Mesenteric fat pad (tissue), 1 donor: ENCODE data around the gene ELP5. TPM values are rescaled to one million over a fixed set of nuclear protein-coding genes. Genes with fewer than 3 reads are reported as not detected.

Source experiments
- DNase-seq: peaks from one replicate; pipeline ENCODE4 v3.0.0-alpha.2; 2020; ENCODE audit warnings: low spot score
- total RNA-seq: library from RNA; stranded (reverse); fragmentation: NEBNext Ultra II Directional; extraction: Animal tissue kit (Norgen Biotek cat#: 25700); gene quantifications from one replicate; pipeline ENCODE4 v1.2.1, GENCODE V29; 2021
- donor health status: DM: yes; HTN: yes; CAD: no.

ELP5 gene
- total RNA-seq, 1 donor from 2014 or later = 44.1 TPM

DNA sequence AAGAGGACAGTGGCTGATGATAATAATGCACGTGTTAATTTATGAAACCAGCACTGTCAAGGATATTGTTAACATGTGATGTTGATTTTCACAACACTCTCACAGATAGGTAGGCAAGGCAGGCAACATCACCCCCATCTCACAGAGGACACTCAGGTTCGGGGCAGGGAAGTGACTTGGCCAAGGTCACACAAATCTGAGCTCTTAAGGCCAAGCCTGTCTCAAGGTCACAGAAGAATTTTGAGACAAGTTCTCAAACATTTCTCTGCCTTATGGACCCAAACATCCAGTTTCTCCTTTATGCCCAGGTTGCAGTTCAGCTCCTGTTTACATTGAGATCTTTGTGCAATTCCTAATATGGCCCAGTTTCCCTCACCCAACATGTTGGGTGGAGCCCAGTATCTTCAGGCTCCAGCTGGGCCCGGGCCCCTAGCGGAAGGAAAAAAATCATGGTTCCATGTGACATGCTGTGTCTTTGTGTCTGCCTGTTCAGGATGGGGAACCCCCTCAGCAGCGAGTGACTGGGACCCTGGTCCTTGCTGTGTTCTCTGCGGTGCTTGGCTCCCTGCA, 30.8 kb downstream of the ELP5 start:
- DNase-seq = no peak

DNA sequence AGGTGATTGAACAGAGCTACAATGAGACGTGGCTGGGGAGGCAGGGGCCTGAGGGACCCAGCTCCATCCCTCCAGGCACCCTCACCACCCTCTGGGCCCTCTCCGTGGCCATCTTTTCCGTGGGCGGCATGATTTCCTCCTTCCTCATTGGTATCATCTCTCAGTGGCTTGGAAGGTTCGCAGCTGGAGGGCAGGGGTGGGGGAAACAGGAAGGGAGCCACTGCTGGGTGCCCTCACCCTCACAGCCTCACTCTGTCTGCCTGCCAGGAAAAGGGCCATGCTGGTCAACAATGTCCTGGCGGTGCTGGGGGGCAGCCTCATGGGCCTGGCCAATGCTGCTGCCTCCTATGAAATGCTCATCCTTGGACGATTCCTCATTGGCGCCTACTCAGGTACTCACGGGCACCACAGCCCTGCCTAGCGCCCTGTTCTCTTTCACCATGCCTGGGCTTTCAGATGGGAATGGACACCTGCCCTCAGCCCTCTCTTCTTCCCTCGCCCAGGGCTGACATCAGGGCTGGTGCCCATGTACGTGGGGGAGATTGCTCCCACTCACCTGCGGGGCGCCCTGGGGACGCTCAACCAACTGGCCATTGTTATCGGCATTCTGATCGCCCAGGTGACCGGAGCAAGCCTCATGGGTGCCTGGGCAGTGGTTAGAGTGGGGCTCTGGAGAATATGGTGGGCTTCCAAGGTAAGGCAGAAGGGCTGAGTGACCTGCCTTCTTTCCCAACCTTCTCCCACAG, 31.6 kb downstream of the ELP5 start:
- no peak for DNase-seq

DNA sequence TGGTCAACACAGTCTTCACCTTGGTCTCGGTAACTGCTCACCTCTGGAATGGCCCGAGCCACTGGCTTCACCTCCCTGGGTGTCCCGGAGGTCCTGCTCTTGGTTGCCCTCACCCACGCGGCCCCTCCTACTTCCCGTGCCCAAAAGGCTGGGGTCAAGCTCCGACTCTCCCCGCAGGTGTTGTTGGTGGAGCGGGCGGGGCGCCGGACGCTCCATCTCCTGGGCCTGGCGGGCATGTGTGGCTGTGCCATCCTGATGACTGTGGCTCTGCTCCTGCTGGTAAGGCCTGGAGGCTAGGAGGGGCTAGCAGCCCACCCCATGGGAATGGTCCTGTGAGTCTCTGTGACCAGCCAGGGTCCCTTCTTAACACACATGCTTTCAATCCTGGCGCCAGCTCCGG, 32.9 kb downstream of the ELP5 start:
- no peak for DNase-seq

DNA sequence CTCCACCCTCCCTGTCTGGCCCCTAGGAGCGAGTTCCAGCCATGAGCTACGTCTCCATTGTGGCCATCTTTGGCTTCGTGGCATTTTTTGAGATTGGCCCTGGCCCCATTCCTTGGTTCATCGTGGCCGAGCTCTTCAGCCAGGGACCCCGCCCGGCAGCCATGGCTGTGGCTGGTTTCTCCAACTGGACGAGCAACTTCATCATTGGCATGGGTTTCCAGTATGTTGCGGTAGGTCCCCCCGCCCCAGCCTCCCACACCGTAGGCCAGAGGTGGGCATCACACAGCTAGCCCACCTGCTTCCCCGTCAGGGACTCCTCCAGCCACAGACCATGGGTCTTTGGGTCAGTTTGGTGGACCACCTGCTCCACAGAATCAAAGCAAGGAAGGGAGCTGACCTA, 33.7 kb downstream of the ELP5 start:
- no peak for DNase-seq

DNA sequence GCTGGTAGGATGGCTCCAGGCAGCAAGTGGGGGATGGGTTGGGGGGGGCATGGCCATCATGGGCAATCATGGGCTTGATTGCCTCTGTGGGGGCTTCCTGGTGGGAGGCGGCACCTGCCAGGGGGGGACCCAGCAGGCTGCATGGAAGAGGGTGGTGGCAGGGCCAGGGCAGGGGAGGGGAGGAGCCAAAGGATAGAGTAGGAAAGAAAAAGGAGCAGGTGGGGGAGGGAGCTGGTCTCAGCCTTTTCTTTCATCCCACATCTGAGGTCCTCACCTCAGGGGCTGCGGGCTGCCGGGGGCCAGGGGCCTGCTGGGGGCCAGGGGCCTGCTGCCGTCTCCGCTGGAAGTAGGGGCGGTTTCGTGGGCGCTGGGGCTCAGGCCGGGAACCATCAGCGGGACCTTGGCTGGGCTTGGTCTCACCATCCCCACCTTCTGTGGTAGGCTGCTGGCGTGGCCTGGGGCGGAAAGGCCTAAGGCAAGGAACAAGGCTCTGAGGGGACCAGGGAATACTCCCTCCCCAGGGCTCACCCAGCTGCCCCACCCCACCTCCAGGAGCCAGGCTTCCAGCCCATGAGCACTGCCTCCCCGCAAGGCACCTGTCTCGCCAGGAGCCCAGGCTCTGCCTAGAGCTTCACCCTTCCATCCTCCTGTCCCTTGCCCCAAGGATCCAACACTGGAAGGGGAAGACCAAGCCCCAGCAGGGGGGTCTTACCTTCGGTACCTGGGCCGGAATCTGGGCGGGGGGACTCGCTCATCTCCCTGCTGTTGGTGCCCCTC, 37.4 kb downstream of the ELP5 start:
- no peak for DNase-seq

DNA sequence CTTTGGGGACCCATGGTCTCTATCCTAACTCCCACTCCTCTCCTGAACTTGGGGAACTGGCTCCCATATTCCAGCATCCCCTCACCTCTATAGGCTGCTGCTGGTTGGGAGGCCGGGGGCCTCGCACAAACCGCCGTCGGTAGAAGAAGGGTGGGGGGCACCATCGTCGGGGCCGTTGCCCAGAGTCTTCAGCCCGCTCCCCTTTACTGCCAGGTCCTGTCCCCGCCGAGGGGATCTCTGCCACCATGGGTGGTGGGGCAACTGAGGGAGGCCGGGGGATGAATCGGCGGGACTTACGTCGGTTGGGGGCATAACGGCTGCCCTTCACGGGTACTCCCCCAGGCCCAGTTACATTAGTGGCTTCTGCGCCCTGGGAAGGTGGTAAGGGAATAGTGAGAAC, 38.2 kb downstream of the ELP5 start:
- no peak for DNase-seq

DNA sequence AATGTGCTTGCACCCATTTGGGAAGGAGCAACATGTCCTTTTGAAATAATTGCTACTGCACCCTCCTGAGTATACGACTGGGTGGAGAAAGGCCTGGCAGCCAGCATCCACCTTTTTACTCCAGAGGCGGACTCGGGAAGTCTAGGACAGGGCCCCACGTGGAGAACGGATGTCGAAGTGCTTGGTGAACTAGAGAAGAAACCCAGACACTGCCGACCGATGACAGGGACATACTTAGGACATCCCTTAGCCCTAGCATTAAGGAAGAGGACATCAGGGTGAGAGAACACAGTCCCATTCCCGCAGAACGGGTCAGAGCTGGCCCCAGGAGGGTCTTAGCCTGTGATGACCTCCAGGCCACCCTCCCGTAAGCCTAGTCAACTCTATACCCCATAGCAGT, 38.7 kb downstream of the ELP5 start:
- no peak for DNase-seq

DNA sequence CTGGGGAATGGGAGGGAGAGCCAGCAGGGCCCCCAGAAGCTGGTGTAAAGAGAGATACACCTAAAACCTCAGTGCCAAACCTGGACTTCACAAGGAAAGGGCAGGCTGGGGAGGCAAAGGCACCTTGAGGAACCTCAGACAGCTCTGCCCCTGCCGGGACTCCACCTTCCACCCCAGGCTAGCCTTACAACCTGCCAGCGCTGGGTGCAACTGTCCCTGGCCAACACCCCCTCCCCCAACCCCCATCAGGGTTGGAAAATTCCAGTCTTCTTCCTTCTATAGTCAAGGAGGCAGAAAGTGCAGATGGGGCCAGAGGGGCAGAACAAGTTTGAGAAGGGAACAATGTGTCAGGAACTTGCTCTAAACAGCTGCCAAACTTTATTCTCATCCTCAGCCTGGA, 40.2 kb downstream of the ELP5 start:
- no peak for DNase-seq

DNA sequence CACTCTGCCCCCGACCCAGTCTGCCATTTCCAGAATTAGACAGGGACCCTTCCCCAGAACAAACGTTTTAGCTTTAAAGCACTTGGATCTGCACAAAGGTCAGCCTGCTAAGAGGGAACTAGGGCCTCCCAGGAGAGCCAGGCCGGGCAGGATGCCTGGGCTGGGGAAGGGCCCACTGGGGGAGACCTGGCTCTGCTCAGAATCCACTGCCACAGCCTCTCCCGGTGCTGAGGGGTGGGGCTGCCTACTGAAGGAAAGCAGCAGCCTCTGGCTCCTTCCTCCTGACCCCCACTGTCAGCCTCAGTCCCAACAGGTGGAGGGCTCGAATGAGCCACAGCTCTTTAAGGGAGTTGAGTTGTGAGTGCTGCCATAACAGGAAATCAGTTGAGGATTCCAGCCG, 40.7 kb downstream of the ELP5 start:
- no peak for DNase-seq

DNA sequence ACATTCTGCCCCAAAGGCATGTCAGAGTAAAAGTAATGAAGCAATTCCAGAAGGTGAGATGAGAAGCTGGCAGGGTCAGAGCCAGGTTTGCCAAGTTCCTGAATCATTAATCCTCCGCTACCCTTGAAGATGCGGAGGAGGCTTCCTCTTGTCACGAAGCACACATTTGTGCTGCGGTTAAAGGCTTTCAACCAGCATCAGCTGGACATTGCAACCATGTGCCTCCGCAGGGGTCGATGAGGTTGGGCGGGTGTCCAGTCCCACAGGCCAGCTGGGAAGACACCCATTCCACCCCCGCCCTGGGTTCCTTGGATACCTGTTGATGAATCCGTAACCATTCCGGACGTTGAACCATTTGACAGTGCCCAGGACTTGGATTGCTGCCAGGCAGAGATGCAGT, 41.1 kb downstream of the ELP5 start:
- no peak for DNase-seq

DNA sequence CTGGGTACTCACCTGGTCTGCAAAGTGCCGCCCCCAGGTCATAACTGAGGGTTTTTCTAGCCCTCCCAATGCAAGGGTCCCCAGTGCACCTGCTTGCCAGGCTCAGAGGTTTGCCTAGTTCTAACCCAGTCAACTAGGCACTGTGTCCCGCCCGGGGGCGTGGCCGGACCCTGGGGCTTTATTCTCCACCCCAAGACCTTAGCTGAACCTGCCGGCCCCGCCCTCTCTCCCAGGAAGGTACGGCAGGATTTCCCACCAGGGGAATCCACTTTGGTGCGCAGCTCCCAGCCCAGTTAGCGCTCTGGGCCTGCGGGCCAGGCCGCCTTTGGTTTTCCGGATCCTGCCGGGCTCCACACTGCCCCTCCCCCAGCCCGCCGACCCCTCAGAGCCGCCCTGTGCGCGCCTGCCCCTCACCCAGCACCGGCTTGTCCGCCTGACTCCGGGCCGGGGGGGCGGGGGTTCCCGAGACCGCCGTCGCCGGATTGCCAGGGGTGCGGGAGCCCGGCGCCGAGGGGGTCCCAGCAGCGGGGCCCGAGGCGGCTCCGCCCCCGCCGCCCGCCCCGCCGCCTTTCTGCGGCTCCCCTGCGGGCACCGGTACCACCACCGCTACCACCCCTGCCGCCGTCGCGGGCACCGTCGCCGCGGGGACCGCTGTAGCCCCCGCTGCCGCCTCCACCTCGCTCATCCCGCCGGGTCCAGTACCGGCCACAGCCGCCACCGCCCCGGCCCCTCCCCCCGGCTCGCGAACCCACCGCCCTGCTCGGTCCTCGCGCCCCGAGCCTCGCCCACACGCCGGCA, 42.0 kb downstream of the ELP5 start:
- DNase-seq = no peak

DNA sequence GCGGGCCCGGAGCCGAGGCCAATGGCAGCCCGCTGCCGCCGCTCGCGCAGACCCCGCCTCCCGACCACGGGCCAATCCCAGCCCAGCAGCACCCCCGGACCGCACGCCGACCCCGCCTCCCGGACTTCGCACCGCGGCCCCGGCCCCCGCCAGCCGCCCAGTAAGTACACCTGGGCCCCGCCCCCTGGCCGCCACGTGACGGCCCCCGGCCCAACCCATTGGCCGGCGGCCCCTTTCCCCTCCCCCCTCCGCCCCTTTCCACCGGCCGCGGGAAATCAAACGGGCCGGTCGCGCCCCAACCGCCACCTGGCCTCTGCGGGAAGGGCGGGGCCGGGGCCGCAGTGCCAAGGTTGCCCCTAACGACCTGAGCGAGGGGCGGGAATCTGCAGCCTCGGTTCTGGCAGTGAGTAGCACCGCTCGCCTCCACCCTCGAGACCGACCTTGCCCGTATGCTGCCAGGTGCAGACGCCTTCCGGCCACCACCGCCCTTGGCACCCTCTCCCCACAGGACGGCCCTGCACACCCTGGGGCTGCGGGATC, 42.7 kb downstream of the ELP5 start, which contains the start of gene YBX2:
Gene YBX2 (minus strand): TSS at position 26 of the 540 bp plus-strand sequence. CDS start 139 bp downstream, outside the sequence.
- no peak for DNase-seq

DNA sequence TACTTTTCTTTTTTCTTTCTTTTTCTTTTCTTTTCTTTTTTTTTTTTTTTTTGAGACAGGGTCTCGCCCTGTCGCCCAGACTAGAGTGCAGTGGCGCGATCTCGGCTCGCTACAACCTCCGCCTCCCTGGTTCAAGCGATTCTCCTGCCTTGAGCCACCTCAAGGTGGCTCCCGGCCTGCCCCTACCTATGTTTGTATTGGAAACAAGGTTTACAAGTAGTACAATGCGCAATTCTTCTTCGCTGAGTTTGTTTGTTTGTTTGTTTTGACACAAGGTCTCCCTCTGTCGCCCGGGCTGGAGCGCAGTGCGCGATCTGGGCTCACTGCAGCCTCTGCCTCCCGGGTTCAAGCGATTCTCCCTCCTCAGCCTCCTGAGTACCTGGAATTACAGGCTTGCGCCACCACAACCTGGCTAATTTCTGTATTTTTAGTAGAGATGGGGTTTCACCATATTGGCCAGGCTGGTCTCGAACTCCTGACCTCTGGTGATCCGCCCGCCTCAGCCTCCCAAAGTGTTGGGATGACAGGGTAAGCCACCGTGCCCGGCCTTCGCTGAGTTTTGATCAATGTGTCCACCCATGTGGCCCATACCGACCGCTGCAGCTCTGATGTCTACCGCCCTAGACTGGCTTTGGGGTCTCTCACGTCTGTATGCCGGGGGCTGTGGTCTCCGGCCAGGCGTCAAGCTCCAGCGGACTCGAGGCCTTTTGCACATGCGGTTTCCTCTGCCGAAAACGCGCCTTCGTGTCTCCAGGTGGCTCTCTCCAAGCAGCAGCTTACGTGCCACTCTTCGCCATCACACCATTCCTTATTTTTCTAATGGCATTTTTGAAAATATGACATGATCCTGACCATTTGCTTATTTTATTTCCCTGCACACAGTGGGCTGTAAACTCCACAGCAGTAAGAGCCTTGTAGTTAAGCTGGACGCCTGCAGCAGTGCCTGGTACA, 43.5 kb downstream of the ELP5 start:
- DNase-seq = no peak

DNA sequence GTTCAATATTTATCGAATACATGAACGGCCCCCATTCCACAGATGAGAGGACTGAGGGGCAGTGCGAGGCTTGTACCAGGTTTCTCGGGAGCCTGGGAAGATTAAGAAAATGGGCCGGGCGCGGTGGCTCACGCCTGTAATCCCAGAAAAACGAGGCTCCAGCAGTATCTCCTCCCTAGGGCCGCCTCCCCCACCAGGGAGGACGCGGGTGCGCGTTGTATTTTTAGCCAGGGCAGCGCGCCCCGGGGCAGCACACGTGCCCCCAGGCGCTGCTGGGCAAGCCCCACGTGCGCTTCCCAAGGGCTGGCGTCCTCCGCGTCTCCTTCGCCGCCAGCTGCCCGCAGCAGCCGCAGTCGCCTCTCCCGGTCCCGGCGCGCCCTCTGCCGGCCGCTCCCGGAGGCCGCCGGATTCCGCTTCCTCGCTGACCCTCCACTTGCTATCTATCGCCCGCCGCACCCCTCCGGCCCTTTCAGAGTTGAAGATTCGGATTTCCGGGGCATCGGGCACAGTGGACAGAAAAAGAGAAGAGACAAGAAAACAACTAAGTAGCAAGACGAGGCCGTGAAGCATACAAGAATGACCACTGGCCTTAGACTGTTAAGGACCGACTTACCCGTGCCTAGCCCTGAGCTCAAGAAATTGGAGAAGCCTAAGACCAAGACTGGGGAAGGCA, 44.3 kb downstream of the ELP5 start:
- peak; percentile 94 for DNase-seq

DNA sequence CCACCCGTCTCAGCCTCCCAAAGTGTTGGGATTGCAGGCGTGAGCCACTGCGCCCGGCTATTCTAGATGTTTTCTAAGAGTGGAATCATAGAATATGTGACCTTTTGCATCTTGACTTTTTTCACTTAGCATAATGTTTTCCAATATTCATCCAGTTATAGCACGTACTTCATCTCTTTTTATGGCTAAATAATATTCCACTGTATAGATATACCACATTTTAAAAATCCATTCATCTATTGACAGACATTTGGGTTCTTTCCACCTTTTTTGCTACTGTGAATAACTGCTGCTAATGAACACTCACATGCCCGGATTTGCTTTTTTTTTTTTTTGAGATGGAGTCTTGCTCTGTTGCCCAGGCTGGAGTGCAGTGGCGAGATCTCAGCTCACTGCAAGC, 52.2 kb downstream of the ELP5 start:
- DNase-seq = no peak

DNA sequence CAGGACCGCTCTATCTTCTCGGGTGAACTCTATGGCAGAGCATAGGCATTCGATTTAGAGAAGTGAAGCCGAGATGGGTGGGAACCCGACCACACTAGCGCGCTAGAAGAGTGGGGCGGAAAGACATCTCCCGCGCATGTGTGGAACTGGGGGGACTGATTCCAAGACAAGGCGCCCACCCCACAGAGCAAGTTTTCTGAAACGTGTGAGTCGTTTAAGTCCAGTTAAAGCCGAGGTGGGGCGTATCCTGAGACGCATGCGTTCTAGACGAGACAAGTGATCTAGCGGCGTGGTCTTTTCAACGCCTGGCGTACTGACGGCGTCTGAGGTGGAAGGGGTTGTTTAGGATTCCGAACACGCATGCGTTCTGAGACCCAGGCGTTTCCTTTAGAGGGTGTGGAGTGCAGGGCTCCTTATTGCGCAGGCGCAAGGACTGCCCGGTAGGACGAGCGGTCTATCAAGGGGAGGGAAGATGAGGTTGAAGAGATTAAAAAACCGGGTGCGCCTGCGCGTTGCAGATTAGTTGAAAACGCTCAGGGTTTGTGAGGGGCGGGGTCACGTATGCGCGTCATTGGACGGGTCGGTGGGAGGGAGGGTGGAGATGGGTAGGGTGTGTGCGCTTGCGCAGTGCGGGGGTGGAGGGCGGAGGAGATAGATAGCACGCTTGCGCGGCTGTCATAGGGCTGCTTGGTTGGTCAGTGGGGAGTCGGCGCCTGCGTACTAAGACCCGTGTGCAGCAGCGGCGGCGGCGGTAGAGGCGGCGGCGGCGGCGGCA, 55.1 kb downstream of the ELP5 start, which contains the start of gene EIF5A:
Gene EIF5A (plus strand): TSS at position 718 of the 775 bp plus-strand sequence. CDS start 2,008 bp downstream, outside the sequence.
- peak; percentile 100 for DNase-seq

DNA sequence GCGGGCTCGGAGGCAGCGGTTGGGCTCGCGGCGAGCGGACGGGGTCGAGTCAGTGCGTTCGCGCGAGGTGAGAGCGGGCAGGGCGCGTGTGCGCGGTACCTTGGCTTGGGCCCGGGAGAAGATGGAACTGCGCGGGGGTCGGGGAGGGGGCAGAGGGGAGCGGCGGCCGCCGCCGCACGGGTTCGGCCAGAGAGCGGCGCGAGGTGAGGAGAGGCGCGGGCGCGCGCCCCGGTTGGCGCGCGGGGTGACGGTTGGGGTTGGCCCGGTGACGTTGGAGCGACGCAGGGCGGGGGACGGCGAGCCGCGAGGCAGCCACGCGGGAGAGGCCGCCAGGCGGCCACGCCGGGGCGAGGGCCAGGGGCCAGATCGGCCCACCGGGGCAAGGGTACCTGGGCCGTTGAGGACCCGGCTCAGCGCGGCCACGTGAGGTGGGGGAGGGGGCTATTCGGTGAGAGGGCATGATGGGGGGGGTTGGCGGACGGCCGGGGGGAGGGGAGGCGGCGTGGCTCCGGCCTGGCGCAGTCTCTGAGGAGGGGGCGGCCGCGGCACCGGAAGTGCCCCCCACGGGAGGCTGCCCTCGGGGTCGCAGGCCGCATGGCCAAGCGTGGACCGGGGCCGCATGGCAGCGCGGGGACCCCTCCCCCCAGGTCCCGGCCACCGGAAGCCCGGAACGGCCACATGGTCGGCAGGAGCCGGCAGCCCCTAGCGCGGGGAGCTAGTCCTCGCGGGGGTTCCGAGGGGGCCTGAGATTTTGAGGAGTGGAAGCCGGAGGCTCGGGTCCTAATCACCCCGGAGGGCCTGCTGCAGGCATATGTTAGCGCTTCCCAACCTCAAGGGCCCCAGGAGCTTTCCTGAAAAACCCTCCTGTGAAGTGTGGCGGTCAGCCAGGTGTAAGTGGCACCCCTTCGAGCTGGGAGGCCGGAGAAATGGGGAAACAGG, 55.9 kb downstream of the ELP5 start:
- peak; percentile 92 for DNase-seq
